Left lung (tissue), 10 donors: ENCODE measurements around the gene GCDH. TPM values are rescaled to one million over a fixed set of nuclear protein-coding genes. Genes with fewer than 3 reads are reported as not detected.

Experiments
- ATAC-seq: fragments of 200-7000 bp; cut with Tn5 transposase; one replicate; pipeline ENCODE4 v1.9.1; 2020; ENCODE audit warnings: moderate library complexity
- DNase-seq, 4 donors: peaks; one replicate each; pipeline ENCODE4 v3.0.0-alpha.2; 2013 to 2020
- H3K27ac ChIP-seq, 2 donors: fragments of 200-600 bp; sonication (generic) in 1 of 2; one replicate each; pipeline versions ENCODE4 v1.5.0 to v1.8.0; 2020 to 2021
- H3K27me3 ChIP-seq, 2 donors: fragments of 200-600 bp; sonication (generic) in 1 of 2; one replicate each; pipeline versions ENCODE4 v1.5.0 to v1.8.0; 2020 to 2021
- H3K36me3 ChIP-seq, 2 donors: fragments of 200-600 bp; sonication (generic) in 1 of 2; one replicate each; pipeline versions ENCODE4 v1.5.0 to v1.8.0; 2020 to 2021
- H3K4me1 ChIP-seq, 2 donors: fragments of 200-600 bp; one replicate each; pipeline ENCODE4 v1.8.0; 2021
- H3K4me3 ChIP-seq, 2 donors: fragments of 200-600 bp; sonication (generic) in 1 of 2; one replicate each; pipeline versions ENCODE4 v1.5.0 to v1.8.0; 2020 to 2021; ENCODE audit warnings: mild to moderate bottlenecking in 1 of 2
- H3K9me3 ChIP-seq, 2 donors: fragments of 200-600 bp; sonication (generic) in 1 of 2; one replicate each; pipeline versions ENCODE4 v1.5.0 to v1.8.0; 2020 to 2021
- intact Hi-C, 2 donors: fragments of 100-400 bp; cut with DNase I; formaldehyde crosslinking; loops; one replicate each; pipeline versions ENCODE4 v1.11.2 to v1.14.2; 2022
- polyA plus RNA-seq, 6 donors: library from polyadenylated mRNA; unstranded; fragments of 120-200 nt; gene quantifications; one replicate each; pipeline ENCODE4 v1.2.1, GENCODE V29; 2013; ENCODE audit not compliant: insufficient read length in 6 of 6
- total RNA-seq, 2 donors: library from RNA; stranded (reverse); fragmentation: NEBNext Ultra II Directional; extraction: Animal tissue kit (Norgen Biotek cat#: 25700); gene quantifications; one replicate each; pipeline ENCODE4 v1.2.1, GENCODE V29; 2021
- TF ChIP-seq, protein P1 (sequence below), 2 donors: fragments of 200-600 bp; sonication (generic) in 1 of 2; IDR thresholded peaks; one replicate each; pipeline versions ENCODE4 v1.5.0 to v1.8.0; 2021; ENCODE audit warnings: antibody characterized with exemption in 2 of 2
- donor health status: DM: no; HTN: yes; CAD: no.
- donor health status: DM: no; HTN: no; CAD: no.

The GCDH gene
- total and polyA plus RNA-seq, 8 donors = 23.6 to 29.2 (median 26.9) TPM

DNA sequence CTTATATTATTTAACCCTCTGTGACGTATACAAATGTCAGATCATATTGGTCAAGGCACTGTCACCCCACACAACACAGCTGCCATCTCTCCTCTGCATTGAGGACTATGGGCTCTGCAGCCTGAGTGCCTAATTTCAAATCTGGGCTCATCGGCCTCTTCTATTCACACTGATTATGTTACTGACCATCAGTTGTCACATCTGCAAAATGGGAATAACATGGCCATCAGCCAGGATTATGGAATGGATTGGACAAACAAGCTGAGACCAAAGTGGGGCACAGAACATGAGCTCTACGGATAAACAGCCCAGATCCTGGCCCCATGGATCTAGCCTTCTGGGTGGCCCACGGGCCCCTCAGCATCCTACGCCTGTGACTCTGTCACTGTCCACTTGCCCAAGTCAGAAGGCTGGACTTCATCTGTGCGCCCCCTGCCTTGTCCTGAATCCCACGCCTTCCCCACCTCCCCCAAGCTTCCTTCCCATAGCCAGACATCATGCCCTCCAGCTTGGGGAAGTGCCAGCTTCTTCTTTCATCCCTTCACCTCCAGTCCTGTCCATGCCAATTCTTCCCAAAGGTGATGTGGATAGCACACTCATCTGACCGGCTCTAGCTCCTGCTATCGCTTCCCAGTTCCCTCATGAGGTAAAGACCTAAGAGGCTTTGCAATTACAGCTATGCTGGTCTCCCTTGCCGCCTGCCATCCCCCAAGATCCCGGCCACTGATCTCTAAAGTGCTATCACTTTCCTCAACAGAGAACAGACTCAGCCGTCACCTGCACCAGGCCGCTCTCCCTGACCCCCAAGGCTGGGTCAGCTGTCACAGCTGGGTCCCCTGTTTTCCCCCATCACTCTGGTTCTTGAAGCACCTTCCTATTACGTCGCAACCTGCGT is 41.7 kb downstream of the GCDH start:
- H3K27ac ChIP-seq = peak overlapping the region in 1 of 2 donors; percentile 83

GRCh38 chr19:12933287-12934072 is 42.5 kb downstream of the GCDH start, which contains the start of gene FARSA:
Gene FARSA (minus strand): TSS chr19:12933711. CDS start chr19:12933696, 15 bp downstream.
- no peaks in the 10 kb centered on the region for H3K9me3 ChIP-seq
- intact Hi-C loops = no loop called here
- TF ChIP-seq, protein P1, sequence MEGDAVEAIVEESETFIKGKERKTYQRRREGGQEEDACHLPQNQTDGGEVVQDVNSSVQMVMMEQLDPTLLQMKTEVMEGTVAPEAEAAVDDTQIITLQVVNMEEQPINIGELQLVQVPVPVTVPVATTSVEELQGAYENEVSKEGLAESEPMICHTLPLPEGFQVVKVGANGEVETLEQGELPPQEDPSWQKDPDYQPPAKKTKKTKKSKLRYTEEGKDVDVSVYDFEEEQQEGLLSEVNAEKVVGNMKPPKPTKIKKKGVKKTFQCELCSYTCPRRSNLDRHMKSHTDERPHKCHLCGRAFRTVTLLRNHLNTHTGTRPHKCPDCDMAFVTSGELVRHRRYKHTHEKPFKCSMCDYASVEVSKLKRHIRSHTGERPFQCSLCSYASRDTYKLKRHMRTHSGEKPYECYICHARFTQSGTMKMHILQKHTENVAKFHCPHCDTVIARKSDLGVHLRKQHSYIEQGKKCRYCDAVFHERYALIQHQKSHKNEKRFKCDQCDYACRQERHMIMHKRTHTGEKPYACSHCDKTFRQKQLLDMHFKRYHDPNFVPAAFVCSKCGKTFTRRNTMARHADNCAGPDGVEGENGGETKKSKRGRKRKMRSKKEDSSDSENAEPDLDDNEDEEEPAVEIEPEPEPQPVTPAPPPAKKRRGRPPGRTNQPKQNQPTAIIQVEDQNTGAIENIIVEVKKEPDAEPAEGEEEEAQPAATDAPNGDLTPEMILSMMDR (IDR thresholded peaks at IDR 0.05) = no peak
- peaks cover 0 to 24% of the 10 kb centered on the region in 2 donors for H3K36me3 ChIP-seq
- H3K27me3 ChIP-seq = no peaks in the 10 kb centered on the region
- peak within 1 kb of the TSS; percentile 64 to 92 for H3K4me3 ChIP-seq
- ATAC-seq (peak; percentile 84), DNase-seq (peak; percentile 85 to 96 (median 94))
- peaks cover 14 to 43% of the 10 kb centered on the region in 2 donors for H3K4me1 ChIP-seq
- peak within 1 kb of the TSS; percentile 65 to 83 for H3K27ac ChIP-seq

More for the DNA sequence above, 41.7 kb downstream of the GCDH start:
- Histone ChIP-seq H3K27me3 (no peaks in the 10 kb centered on the region), H3K4me3 (peak overlapping the region; percentile 64 to 92), H3K36me3 (peaks cover 0 to 33% of the 10 kb centered on the region in 2 donors), H3K9me3 (no peaks in the 10 kb centered on the region), H3K4me1 (peaks cover 12 to 40% of the 10 kb centered on the region in 2 donors)
- TF ChIP-seq, protein P1 (IDR thresholded peaks at IDR 0.05) = no peak
- ATAC-seq (peak; percentile 2), DNase-seq (no peak)
- intact Hi-C loops = no loop called here

- H3K9me3 ChIP-seq = no peaks in the 10 kb centered on the region
- TF ChIP-seq, protein P1 (IDR thresholded peaks at IDR 0.05) = no peak
Observed at GRCh38 chr19:12935071-12935470, 44.1 kb downstream of the GCDH start.

GRCh38 chr19:12936582-12936981 is 45.6 kb downstream of the GCDH start:
- ATAC-seq (no peak), DNase-seq (no peak)
- intact Hi-C loops = no loop called here
- Histone ChIP-seq H3K27me3 (no peaks in the 10 kb centered on the region), H3K4me1 (peaks cover 32 to 61% of the 10 kb centered on the region in 2 donors), H3K4me3 (no peak overlapping the region), H3K9me3 (no peaks in the 10 kb centered on the region), H3K27ac (no peak overlapping the region), H3K36me3 (peaks cover 4 to 25% of the 10 kb centered on the region in 2 donors)
- TF ChIP-seq, protein P1 (IDR thresholded peaks at IDR 0.05) = no peak

More at GRCh38 chr19:12935071-12935470, 44.1 kb downstream of the GCDH start:
- Histone ChIP-seq H3K4me3 (no peak overlapping the region), H3K36me3 (peaks cover under 1 to 18% of the 10 kb centered on the region in 2 donors), H3K27ac (no peak overlapping the region), H3K27me3 (no peaks in the 10 kb centered on the region), H3K4me1 (peaks cover 19 to 52% of the 10 kb centered on the region in 2 donors)
- DNase-seq (no peak), ATAC-seq (no peak)
- intact Hi-C loops = no loop called here
